Stimulated activated CD8-positive, alpha-beta memory T cell treated with anti-CD3 and anti-CD28 coated beads, Interleukin-15, amount 100 ng/mL, for 4 hours (primary cell): ENCODE results near the gene CLEC16A.
"Not testable (repeated sequence)": the region's sequence is repeated elsewhere in the genome, so short reads cannot be mapped to it uniquely, and the experiment has no call there.

Experiments
- DNase-seq, 2 donors: peaks; one replicate each; pipeline ENCODE4 v3.0.0-alpha.2; 2020; ENCODE audit warnings: low read depth in 2 of 2

Gene CLEC16A

DNA sequence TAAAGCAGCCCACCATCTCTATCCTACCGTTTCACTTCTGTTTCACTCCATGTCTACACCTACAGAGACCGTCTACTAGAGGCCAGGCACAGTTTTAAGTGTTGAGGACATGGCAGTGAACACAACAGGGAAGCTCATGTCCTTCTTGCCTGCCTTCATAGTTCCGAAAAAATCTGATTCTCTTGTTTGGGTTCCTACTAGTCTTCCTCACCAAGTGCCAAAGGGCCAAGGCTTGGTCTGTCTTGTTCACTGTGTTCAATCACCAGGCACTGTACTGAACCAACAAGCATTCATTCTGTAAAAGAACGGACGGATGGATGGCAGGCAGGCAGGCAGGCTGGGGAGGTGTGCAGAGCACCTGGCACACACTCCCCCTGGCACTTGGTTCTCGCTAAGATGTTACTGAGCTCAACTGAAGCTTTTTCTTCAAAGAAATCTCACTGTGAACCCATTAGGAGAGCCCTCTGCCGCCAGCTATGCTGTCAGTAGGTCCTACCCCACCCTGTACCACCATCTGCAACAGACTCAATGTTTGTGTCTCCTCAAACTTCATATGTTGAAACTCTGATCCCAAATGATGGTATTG lies 4.6 kb upstream of the CLEC16A start:
- no peak for DNase-seq

DNA sequence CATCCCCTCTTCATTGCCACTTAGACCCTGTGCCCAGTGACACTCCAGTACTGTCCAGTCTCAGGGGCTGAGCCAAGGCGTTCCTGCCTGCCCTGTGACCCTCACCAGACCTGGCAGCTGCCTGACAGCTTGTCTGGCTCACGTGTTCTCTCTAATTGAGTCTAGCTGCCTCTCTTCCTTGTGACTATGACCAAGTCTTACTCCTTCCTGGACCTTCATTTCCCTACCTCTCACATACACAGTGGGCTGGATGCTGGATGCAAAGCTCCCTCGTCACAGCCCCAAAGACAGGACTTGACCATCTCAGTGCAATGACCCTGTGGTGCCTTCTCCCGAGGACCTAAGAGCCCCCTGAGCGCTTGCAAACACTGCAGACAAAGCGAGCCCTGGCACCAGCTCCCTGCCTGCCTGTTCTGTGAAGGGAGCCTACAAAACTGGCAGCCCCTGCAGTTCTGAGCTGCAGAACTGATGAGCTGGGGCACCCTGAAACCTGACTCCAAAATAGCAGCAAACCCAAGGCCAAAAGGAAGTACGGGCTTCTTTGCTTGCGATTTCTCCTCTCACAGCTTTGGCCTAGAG lies 3.8 kb upstream of the CLEC16A start:
- no peak for DNase-seq

- DNase-seq, result no peak
Observed at GRCh38 chr16:10941127-10941933, 3.0 kb upstream of the CLEC16A start.

DNA sequence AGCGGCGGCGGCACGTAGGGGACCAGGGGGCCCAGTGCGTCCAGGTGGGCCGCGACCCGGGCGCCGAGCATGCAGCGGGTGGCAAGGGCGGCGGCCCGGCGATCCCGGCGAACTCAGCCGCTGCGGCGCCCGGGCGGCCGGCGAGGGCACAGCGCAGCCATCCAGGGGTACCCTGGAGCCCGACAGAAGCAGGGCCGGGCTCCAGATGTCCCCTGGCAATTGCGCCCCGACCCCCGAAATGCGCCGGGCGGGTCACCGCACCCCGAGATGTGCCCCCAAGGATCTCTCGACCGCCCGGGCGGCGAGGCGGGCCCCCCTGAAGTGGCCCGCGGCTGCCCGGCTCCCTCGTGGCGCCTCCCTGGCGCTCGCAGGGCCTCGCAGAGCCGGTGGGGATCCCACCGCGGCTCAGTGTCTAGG lies 2.4 kb upstream of the CLEC16A start:
- DNase-seq, result not testable (repeated sequence)

DNA sequence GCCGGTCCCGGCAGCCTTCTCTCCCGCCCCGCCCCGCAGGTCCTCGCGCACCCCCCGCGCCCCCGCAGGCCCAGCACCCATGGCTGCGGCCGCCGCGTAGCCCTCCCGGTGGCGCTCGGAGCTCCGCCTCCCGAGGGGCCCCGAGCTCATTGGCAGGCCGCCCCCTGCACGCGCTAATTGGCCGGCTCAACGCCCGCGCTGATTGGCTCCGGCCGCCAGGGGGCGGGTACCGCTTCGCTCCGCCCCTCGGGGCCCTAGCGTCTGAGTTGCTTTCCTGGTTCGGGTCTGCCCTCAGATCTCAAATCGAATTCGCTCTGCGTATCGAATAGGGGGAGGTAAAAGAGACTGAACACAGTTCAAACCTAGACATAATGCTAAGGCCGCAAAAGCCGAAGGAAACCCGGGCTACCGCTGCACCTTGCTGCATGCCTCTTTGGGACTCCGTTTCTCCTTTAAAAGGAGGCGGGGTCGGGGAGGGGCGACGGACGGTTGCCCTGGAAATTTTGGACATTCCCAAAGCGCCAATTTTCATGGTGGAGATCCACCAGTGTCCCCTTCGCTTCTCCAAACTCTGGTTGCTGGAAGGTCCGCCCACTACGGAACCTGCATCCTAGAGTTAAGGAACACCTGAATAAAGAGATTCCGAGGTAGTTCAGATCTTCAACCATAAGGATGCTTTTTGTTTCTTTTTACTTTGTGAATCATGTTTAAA lies 1.9 kb upstream of the CLEC16A start, which contains the start of gene DEXI:
Gene DEXI (minus strand): TSS at position 117 of the 712 bp plus-strand sequence. CDS start 463 bp downstream, outside the sequence.
- peak; percentile 90 to 92 for DNase-seq

DNA sequence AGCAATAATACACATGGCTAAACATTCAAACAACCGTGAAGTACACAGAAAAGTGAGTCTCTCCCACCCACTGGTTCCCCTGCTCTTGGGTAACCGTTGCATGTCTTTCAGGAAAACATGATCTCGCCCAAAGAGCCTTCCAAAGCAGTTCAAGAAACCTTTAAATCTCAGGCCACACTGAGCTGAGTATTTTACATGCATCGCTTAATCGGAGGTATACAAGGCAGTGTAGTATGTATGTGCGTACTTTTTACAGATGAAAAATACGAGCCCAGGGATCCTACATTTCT lies 1.4 kb upstream of the CLEC16A start:
- no peak for DNase-seq

DNA sequence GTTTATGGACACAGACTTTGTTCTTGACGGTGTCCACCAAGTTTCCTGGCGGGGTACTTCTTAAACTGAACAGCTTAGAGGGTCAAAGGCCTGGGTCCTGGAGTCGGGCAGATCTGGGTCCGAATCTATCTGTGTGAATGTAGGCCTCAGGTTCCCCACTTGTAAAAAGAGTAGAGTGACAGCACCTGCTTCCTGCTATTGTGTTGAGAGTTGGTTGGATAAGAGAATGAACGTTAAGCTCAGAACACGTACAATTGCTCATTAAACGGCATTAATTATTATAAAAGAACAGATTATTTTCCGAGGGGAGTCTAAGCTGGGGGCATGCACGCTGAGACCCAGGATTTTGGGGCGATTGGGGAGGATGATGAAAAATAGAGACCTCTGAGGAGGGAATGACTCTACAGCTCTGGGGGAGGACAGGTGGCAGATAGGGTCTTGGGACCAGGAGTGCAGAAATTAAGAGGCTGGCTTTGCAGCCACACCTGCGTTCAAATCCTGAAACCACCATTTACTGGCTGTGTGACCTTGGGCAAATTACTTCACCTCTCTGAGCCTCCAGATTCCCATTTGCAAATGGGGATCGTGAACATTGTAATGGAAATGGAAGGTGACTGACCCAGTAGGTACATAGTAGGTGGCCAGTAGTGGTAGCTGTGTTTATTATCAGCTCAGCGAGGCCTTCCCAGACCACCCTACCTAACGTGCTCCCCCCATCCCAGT lies 862 bp downstream of the CLEC16A start:
- DNase-seq, result no peak

DNA sequence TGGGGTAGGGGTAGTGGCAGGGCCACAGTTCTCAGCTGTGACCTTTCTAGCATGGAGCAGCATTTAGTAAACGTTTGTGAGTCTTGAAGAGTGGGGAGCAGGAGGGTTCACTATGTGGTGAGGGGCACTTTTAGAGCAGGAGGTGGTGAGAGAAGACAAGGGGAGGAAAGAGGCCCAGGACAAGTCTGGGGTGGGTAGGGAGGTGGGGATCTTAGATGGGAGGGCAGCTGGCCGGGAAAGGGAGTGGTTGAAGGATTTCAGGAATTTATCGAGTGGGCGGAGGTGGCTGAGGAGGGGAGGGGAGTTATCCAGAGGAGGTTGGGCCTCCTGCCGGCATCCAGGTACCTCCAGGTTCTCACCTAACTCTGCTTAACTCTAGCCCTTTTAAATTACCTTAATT lies 1.9 kb downstream of the CLEC16A start:
- DNase-seq, result no peak

DNA sequence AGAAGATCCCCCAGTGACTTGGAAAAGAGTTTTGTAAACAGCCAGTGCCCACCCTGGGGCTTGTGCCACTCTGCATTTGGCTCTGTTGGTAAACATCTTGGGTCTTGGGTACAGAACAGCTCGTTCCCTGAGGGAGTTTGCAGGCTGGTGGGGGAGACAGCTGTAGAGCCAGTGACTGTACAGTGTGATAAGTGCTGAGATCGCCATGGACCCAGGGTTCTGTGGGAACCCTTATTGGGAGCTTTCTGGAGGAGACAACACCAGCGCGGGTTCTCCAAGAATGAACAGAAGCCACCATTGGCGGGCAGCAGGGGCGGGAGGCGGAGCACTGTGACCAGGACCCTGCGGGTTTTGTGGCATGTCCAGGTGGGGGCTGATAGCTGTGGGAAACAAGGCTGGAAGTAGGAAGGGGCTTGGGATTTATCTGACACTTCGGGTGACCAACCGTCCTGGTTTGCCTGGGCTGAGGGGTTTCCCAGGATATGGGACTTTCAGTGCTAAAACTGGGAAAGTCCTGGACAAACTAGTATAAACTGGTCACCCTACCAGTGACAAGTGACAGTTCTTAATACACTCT lies 2.9 kb downstream of the CLEC16A start:
- no peak for DNase-seq

DNA sequence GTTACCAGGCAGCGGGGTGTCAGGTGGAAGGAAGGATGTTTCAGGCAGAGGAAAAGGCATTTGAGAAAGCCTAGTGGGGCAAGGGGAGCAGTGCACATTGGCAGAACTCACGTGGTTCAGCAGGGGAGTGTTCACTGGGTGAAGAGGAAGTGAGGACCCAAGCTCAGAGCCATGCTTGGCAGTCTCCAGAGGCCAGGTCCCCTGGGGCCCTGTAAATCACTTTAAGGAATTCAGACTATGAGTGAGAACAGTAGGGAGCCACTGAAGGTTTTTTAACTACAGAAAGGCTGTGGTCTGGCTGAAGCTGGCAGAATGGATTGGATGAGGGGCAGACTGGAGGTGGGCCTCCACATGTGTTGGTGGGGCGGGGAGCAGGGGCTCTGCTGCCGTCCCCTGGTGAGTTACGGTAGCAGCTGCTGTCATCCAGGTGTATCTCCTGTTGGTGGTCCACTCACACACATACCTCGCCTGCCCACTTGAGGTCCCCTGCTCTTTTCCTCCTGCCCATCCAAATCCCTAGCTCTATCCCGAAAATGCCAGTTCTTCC lies 5.1 kb downstream of the CLEC16A start:
- DNase-seq, result no peak

DNA sequence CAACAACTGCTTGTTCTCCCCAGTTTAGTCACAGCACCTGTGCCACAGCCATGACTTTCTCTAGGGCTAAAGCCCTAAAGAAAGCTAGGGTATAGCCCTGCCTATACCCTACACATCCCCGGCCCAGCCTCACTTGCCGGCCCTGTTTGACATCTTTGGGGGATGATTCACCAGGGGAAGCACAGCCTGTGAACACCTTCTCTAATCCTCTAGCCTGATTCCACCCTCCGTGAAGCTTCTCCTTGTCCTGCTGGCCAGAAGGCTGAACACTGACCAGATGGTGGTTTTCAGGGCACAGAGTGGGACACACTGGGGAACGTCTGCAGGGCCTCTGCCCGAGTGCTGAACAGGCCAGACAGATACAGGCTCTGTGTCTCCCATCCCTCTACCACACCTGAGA lies 6.0 kb downstream of the CLEC16A start:
- DNase-seq, result no peak

GRCh38 chr16:10951026-10951425 lies 6.7 kb downstream of the CLEC16A start:
- no peak for DNase-seq

DNA sequence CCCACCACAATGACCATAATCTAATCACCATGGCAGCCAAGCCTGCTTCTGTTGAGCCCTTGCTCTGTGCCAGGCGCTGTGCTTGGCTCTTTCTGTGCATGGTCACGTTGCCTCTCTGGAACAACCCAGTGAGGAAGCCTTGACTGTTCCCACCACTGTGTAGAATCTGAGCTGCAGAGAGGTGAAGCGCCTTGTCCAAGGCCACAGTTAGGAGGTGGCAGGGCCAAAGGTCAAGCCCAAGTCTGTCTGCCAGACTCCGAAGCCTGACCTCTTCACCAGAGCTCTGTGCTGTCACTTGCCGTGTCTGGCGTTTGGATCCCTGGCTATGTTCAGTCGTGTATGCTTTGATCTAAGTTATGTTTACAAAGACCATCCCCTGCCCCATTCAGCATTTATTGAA lies 10.5 kb downstream of the CLEC16A start:
- no peak for DNase-seq

- DNase-seq, result no peak
Observed at GRCh38 chr16:10957771-10958482, 13.6 kb downstream of the CLEC16A start.

DNA sequence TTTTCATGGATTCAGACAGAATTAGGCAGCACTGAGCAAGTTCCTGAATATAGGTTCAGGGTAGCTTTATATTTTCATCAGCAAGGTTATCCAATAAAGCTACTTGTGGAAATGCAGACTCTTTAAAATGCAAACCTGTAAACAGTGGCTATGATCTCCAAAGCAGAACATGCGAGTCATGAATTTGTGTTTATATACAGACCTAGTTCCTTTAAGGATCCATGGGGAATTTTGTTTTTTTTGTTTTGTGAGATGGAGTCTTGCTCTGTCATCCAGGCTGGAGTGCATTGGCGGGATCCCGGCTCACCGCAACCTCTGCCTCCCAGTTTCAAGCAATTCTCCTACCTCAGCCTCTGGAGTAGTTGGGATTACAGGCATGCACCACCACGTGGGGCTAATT lies 14.8 kb downstream of the CLEC16A start:
- DNase-seq, result no peak

GRCh38 chr16:10961231-10961630 lies 16.9 kb downstream of the CLEC16A start:
- DNase-seq, result no peak

- DNase-seq, result peak; percentile 46 to 52
Observed at GRCh38 chr16:10964039-10964890, 19.9 kb downstream of the CLEC16A start.

GRCh38 chr16:10964891-10965326 lies 20.5 kb downstream of the CLEC16A start:
- peak in 1 of 2 donors; percentile 56 for DNase-seq

DNA sequence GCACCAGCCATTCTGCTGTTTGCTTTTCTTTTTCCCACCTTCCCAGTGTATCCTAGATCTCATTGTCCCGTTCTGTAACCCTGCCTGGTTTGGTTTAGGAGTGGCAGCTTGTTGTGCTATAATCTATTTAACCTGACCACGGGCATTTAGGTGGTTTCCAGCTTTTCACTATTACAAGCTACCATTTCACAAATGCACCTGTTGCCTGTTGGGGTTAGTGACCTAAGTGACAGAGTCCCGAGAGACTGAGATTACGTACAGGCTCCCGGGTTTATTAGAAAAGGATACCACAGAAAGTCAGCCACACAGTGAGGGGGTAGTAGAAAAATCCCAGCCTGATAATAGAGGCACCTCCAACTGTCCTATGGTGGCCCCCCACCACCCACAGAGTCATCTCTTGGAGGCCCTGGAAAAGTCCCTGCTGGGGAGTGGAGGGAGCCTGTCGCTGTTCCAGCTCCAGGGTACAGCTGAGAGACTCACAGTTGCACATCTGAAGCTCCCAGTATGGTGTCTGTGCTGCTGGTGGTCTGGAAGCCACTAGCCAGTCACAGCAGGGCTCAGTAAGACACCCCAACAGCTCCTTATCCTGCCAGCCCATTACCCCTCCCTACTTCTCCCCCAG lies 21.2 kb downstream of the CLEC16A start:
- no peak for DNase-seq
